ENCODE measurements around the gene PARK7. TPM values are rescaled to one million over a fixed set of nuclear protein-coding genes. Genes with fewer than 3 reads are reported as not detected.
A peak's percentile ranks its signal among the peaks of the same experiment; 100 is the strongest.
"Not testable (repeated sequence)": the region's sequence is repeated elsewhere in the genome, so short reads cannot be mapped to it uniquely, and the experiment has no call there.

Gene PARK7
- 100 to 1,000 TPM; 178 to 322 TPM for total RNA-seq
- 100 to 1,000 TPM; 428 to 435 TPM for polyA plus RNA-seq (ENCODE audit: insufficient read length in 2 of 2)
- long read RNA-seq, donor 1, transcript PARK7-209 (7 exons, 1,088 nt), result minor isoform, 86 of 275 reads
- long read RNA-seq, donor 1, transcript PARK7-201 (7 exons, 949 nt), result major isoform, 128 of 275 reads
- long read RNA-seq, donor 1, partial matches to known transcripts, result 60 of 275 reads
- long read RNA-seq, donor 1, other reads (novel, unspliced or antisense), result 0 of 275 reads
- long read RNA-seq, donor 2, transcript PARK7-201 (7 exons, 949 nt), result minor isoform, 33 of 96 reads
- long read RNA-seq, donor 2, transcript PARK7-209 (7 exons, 1,088 nt), result major isoform, 51 of 96 reads
- long read RNA-seq, donor 2, partial matches to known transcripts, result 12 of 96 reads
- long read RNA-seq, donor 2, other reads (novel, unspliced or antisense), result 0 of 96 reads
- long read RNA-seq, donor 3, transcript PARK7-209 (7 exons, 1,088 nt), result major isoform, 49 of 113 reads
- long read RNA-seq, donor 3, transcript PARK7-201 (7 exons, 949 nt), result minor isoform, 35 of 113 reads
- long read RNA-seq, donor 3, partial matches to known transcripts, result 22 of 113 reads
- long read RNA-seq, donor 3, other reads (novel, unspliced or antisense), result 5 of 113 reads
- long read RNA-seq, donor 4, transcript PARK7-201 (7 exons, 949 nt), result major isoform, 102 of 311 reads
- long read RNA-seq, donor 4, transcript PARK7-209 (7 exons, 1,088 nt), result minor isoform, 94 of 311 reads
- long read RNA-seq, donor 4, partial matches to known transcripts, result 102 of 311 reads
- long read RNA-seq, donor 4, other reads (novel, unspliced or antisense), result 12 of 311 reads

- Histone ChIP-seq H3K9me3 (ENCODE audit: control insufficient read depth, insufficient read depth, low read length) (no peaks in the 10 kb centered on the region), H3K27me3 (ENCODE audit: control insufficient read depth, insufficient read depth, low read length) (no peaks in the 10 kb centered on the region), H3K27ac (ENCODE audit: low read depth, low read length) (peak within 1 kb of the TSS; percentile 94), H3K4me1 (ENCODE audit: control insufficient read depth, insufficient read depth, low read length) (peaks cover 8% of the 10 kb centered on the region), H3K4me3 (ENCODE audit: low read depth, low read length) (peak within 1 kb of the TSS; percentile 93), H3K36me3 (ENCODE audit: control insufficient read depth, insufficient read depth, low read length) (peaks cover 22% of the 10 kb centered on the region)
- peak; percentile 98 to 100 (median 99) for DNase-seq (ENCODE audit: low read depth in 4 of 6, low spot score in 6 of 6)
- under 1% methylated on average over 81 of the region's 81 CpGs for WGBS (ENCODE audit: insufficient coverage)
Observed at GRCh38 chr1:7961216-7962013, at the start of gene PARK7. Gene PARK7 (plus strand): TSS chr1:7961711. CDS start chr1:7962786, 1,075 bp downstream.

- H3K27me3 ChIP-seq (ENCODE audit: control insufficient read depth, insufficient read depth, low read length), result no peaks in the 10 kb centered on the region
- H3K4me3 ChIP-seq (ENCODE audit: low read depth, low read length), result no peak overlapping the region
- no peak for DNase-seq (ENCODE audit: low read depth in 4 of 6, low spot score in 6 of 6)
- no peaks in the 10 kb centered on the region for H3K9me3 ChIP-seq (ENCODE audit: control insufficient read depth, insufficient read depth, low read length)
- no peaks in the 10 kb centered on the region for H3K4me1 ChIP-seq (ENCODE audit: control insufficient read depth, insufficient read depth, low read length)
- no peak overlapping the region for H3K27ac ChIP-seq (ENCODE audit: low read depth, low read length)
- 79% methylated on average over 3 of the region's 3 CpGs for WGBS (ENCODE audit: insufficient coverage)
- no peaks in the 10 kb centered on the region for H3K36me3 ChIP-seq (ENCODE audit: control insufficient read depth, insufficient read depth, low read length)
Observed at GRCh38 chr1:7912145-7912544, 49.4 kb upstream of the PARK7 start.

GRCh38 chr1:7912743-7913557 lies 48.6 kb upstream of the PARK7 start:
- Histone ChIP-seq H3K27me3 (ENCODE audit: control insufficient read depth, insufficient read depth, low read length) (no peaks in the 10 kb centered on the region), H3K36me3 (ENCODE audit: control insufficient read depth, insufficient read depth, low read length) (no peaks in the 10 kb centered on the region), H3K4me1 (ENCODE audit: control insufficient read depth, insufficient read depth, low read length) (no peaks in the 10 kb centered on the region), H3K4me3 (ENCODE audit: low read depth, low read length) (no peak overlapping the region), H3K27ac (ENCODE audit: low read depth, low read length) (no peak overlapping the region), H3K9me3 (ENCODE audit: control insufficient read depth, insufficient read depth, low read length) (no peaks in the 10 kb centered on the region)
- no peak for DNase-seq (ENCODE audit: low read depth in 4 of 6, low spot score in 6 of 6)
- 82% methylated on average over 16 of the region's 18 CpGs for WGBS (ENCODE audit: insufficient coverage)

- no peaks in the 10 kb centered on the region for H3K9me3 ChIP-seq (ENCODE audit: control insufficient read depth, insufficient read depth, low read length)
- H3K27me3 ChIP-seq (ENCODE audit: control insufficient read depth, insufficient read depth, low read length), result no peaks in the 10 kb centered on the region
- DNase-seq (ENCODE audit: low read depth in 4 of 6, low spot score in 6 of 6), result no peak
- no CpG with 5 or more reads among the region's 5 CpGs for WGBS (ENCODE audit: insufficient coverage)
- no peaks in the 10 kb centered on the region for H3K4me1 ChIP-seq (ENCODE audit: control insufficient read depth, insufficient read depth, low read length)
- no peaks in the 10 kb centered on the region for H3K36me3 ChIP-seq (ENCODE audit: control insufficient read depth, insufficient read depth, low read length)
- no peak overlapping the region for H3K4me3 ChIP-seq (ENCODE audit: low read depth, low read length)
- no peak overlapping the region for H3K27ac ChIP-seq (ENCODE audit: low read depth, low read length)
Observed at GRCh38 chr1:7915826-7916500, 45.5 kb upstream of the PARK7 start.

GRCh38 chr1:7916501-7916830 lies 45.0 kb upstream of the PARK7 start:
- H3K27ac ChIP-seq (ENCODE audit: low read depth, low read length), result no peak overlapping the region
- WGBS (ENCODE audit: insufficient coverage), result 80% methylated on average over 1 of the region's 2 CpGs
- no peaks in the 10 kb centered on the region for H3K9me3 ChIP-seq (ENCODE audit: control insufficient read depth, insufficient read depth, low read length)

GRCh38 chr1:7917971-7918370 lies 43.5 kb upstream of the PARK7 start:
- H3K27ac ChIP-seq (ENCODE audit: low read depth, low read length); H3K4me1 ChIP-seq (ENCODE audit: control insufficient read depth, insufficient read depth, low read length); H3K36me3 ChIP-seq (ENCODE audit: control insufficient read depth, insufficient read depth, low read length); H3K9me3 ChIP-seq (ENCODE audit: control insufficient read depth, insufficient read depth, low read length); DNase-seq (ENCODE audit: low read depth in 4 of 6, low spot score in 6 of 6); H3K4me3 ChIP-seq (ENCODE audit: low read depth, low read length); H3K27me3 ChIP-seq (ENCODE audit: control insufficient read depth, insufficient read depth, low read length): not testable (repeated sequence)
- no CpG with 5 or more reads among the region's 5 CpGs for WGBS (ENCODE audit: insufficient coverage)

More at GRCh38 chr1:7916501-7916830, 45.0 kb upstream of the PARK7 start:
- Histone ChIP-seq H3K4me1 (ENCODE audit: control insufficient read depth, insufficient read depth, low read length) (no peaks in the 10 kb centered on the region), H3K36me3 (ENCODE audit: control insufficient read depth, insufficient read depth, low read length) (no peaks in the 10 kb centered on the region), H3K4me3 (ENCODE audit: low read depth, low read length) (no peak overlapping the region), H3K27me3 (ENCODE audit: control insufficient read depth, insufficient read depth, low read length) (no peaks in the 10 kb centered on the region)
- DNase-seq (ENCODE audit: low read depth in 4 of 6, low spot score in 6 of 6), result no peak

GRCh38 chr1:7919880-7920279 lies 41.6 kb upstream of the PARK7 start:
- no peaks in the 10 kb centered on the region for H3K36me3 ChIP-seq (ENCODE audit: control insufficient read depth, insufficient read depth, low read length)
- H3K27me3 ChIP-seq (ENCODE audit: control insufficient read depth, insufficient read depth, low read length), result no peaks in the 10 kb centered on the region
- no peaks in the 10 kb centered on the region for H3K4me1 ChIP-seq (ENCODE audit: control insufficient read depth, insufficient read depth, low read length)
- no peak for DNase-seq (ENCODE audit: low read depth in 4 of 6, low spot score in 6 of 6)
- no CpG with 5 or more reads among the region's 5 CpGs for whole genome bisulfite sequencing (ENCODE audit: insufficient coverage)
- no peak overlapping the region for H3K4me3 ChIP-seq (ENCODE audit: low read depth, low read length)
- H3K9me3 ChIP-seq (ENCODE audit: control insufficient read depth, insufficient read depth, low read length), result no peaks in the 10 kb centered on the region
- H3K27ac ChIP-seq (ENCODE audit: low read depth, low read length), result no peak overlapping the region

- no peaks in the 10 kb centered on the region for H3K4me1 ChIP-seq (ENCODE audit: control insufficient read depth, insufficient read depth, low read length)
- no peaks in the 10 kb centered on the region for H3K36me3 ChIP-seq (ENCODE audit: control insufficient read depth, insufficient read depth, low read length)
- no peaks in the 10 kb centered on the region for H3K9me3 ChIP-seq (ENCODE audit: control insufficient read depth, insufficient read depth, low read length)
- WGBS (ENCODE audit: insufficient coverage), result 73% methylated on average over 3 of the region's 7 CpGs
- H3K27me3 ChIP-seq (ENCODE audit: control insufficient read depth, insufficient read depth, low read length), result no peaks in the 10 kb centered on the region
- no peak overlapping the region for H3K27ac ChIP-seq (ENCODE audit: low read depth, low read length)
- no peak overlapping the region for H3K4me3 ChIP-seq (ENCODE audit: low read depth, low read length)
- peak in 1 of 6 donors; percentile 14 for DNase-seq (ENCODE audit: low read depth in 4 of 6, low spot score in 6 of 6)
Observed at GRCh38 chr1:7921796-7922195, 39.7 kb upstream of the PARK7 start.

Measured in spinal cord (tissue), 10 donors.